ENCODE measurements around the gene KMT5C. TPM values are rescaled to one million over a fixed set of nuclear protein-coding genes. Genes with fewer than 3 reads are reported as not detected.

KMT5C gene
- total RNA-seq, result 10 to 100 TPM; 12.4 to 65.6 (median 15.9) TPM

GRCh38 chr19:55339105-55339888, at the start of gene KMT5C:
Gene KMT5C, plus strand, starts transcription at chr19:55339876. Its CDS starts 2,061 bp downstream, at chr19:55341937.
- intact Hi-C loops (cut with DNase I; ENCODE audit: low total_unique reads), result no loop called here
- TF ChIP-seq CTCF (IDR thresholded peaks at IDR 0.05) (peak in 3 of 4 experiments; percentile 52 to 75 (median 63)), POLR2A (IDR thresholded peaks at IDR 0.05) (peak; percentile 93 to 96)

GRCh38 chr19:55297267-55297666, 42.4 kb upstream of the KMT5C start:
- no peak for DNase-seq
- Histone ChIP-seq H3K4me3 (no peak overlapping the region), H3K36me3 (no peaks in the 10 kb centered on the region), H3K9me3 (no peaks in the 10 kb centered on the region), H3K27ac (no peak overlapping the region), H3K27me3 (no peaks in the 10 kb centered on the region), H3K4me1 (peaks cover 0 to 5% of the 10 kb centered on the region in 2 donors)
- intact Hi-C loops (cut with DNase I; ENCODE audit: low total_unique reads), result no loop called here
- TF ChIP-seq POLR2A (IDR thresholded peaks at IDR 0.05) (no peak), CTCF (IDR thresholded peaks at IDR 0.05) (no peak)

More at GRCh38 chr19:55339105-55339888, at the start of gene KMT5C:
- Histone ChIP-seq H3K27ac (peak within 1 kb of the TSS; percentile 90 to 94), H3K9me3 (no peaks in the 10 kb centered on the region), H3K4me3 (peak within 1 kb of the TSS; percentile 78 to 80), H3K4me1 (peaks cover 0 to 11% of the 10 kb centered on the region in 2 donors), H3K27me3 (no peaks in the 10 kb centered on the region), H3K36me3 (no peaks in the 10 kb centered on the region)
- DNase-seq, result peak; percentile 100

- no peak for DNase-seq
- no peaks in the 10 kb centered on the region for H3K9me3 ChIP-seq
- no peak overlapping the region for H3K4me3 ChIP-seq
- peaks cover 0 to 5% of the 10 kb centered on the region in 2 donors for H3K4me1 ChIP-seq
- no peaks in the 10 kb centered on the region for H3K27me3 ChIP-seq
- intact Hi-C loops (cut with DNase I; ENCODE audit: low total_unique reads), result loop anchor here (5.0 kb wide), 1 partner anchor 82 kb away; the partner anchor contains the start of gene TMEM238
- no peak overlapping the region for H3K27ac ChIP-seq
- TF ChIP-seq POLR2A (IDR thresholded peaks at IDR 0.05), result no peak
- no peak for TF ChIP-seq CTCF (IDR thresholded peaks at IDR 0.05)
- no peaks in the 10 kb centered on the region for H3K36me3 ChIP-seq
Measured at GRCh38 chr19:55299991-55300390, 39.7 kb upstream of the KMT5C start.

- H3K36me3 ChIP-seq, result no peaks in the 10 kb centered on the region
- intact Hi-C loops (cut with DNase I; ENCODE audit: low total_unique reads), result loop anchor here (5.0 kb wide), 1 partner anchor 81 kb away; the partner anchor contains the start of gene TMEM238
- TF ChIP-seq CTCF (IDR thresholded peaks at IDR 0.05) (no peak), POLR2A (IDR thresholded peaks at IDR 0.05) (no peak)
- no peaks in the 10 kb centered on the region for H3K27me3 ChIP-seq
- no peak overlapping the region for H3K27ac ChIP-seq
- H3K4me3 ChIP-seq, result peak overlapping the region in 1 of 2 donors; percentile 21
- no peak for DNase-seq
- no peaks in the 10 kb centered on the region for H3K9me3 ChIP-seq
- peaks cover 0 to 5% of the 10 kb centered on the region in 2 donors for H3K4me1 ChIP-seq
Measured at GRCh38 chr19:55300886-55301458, 38.7 kb upstream of the KMT5C start.
